ENCODE data around the gene TBC1D21. TPM values are rescaled to one million over a fixed set of nuclear protein-coding genes. Genes with fewer than 3 reads are reported as not detected.
A peak's percentile ranks its signal among the peaks of the same experiment; 100 is the strongest.

TBC1D21 gene
- total and polyA plus RNA-seq, 8 donors = not detected

- Histone ChIP-seq H3K27me3 (no peaks in the 10 kb centered on the region), H3K27ac (no peak overlapping the region), H3K9me3 (no peaks in the 10 kb centered on the region), H3K4me1 (no peaks in the 10 kb centered on the region), H3K36me3 (no peaks in the 10 kb centered on the region), H3K4me3 (no peak overlapping the region)
- peak in 1 of 6 donors; percentile 29 for DNase-seq
- peak in 1 of 4 donors; percentile 26 for ATAC-seq
- no peak for FAIRE-seq
- intact Hi-C loops (cut with DNase I) = no loop called here
- TF ChIP-seq CTCF (IDR thresholded peaks at IDR 0.05) = no peak
- 44 to 49% methylated on average over 11 of the region's 11 CpGs for WGBS, 2 donors
Observed at GRCh38 chr15:73902121-73903020, 29.0 kb downstream of the TBC1D21 start.

GRCh38 chr15:73904026-73904815 lies 30.9 kb downstream of the TBC1D21 start:
- intact Hi-C loops (cut with DNase I) = no loop called here
- no peaks in the 10 kb centered on the region for H3K36me3 ChIP-seq
- no peak overlapping the region for H3K27ac ChIP-seq
- no peak overlapping the region for H3K4me3 ChIP-seq
- DNase-seq = peak in 1 of 6 donors; percentile 6
- no peak for FAIRE-seq
- 78 to 83% methylated on average over 9 of the region's 9 CpGs for WGBS, 2 donors
- ATAC-seq = no peak
- TF ChIP-seq CTCF (IDR thresholded peaks at IDR 0.05) = no peak
- H3K4me1 ChIP-seq = no peaks in the 10 kb centered on the region
- H3K27me3 ChIP-seq = no peaks in the 10 kb centered on the region
- no peaks in the 10 kb centered on the region for H3K9me3 ChIP-seq

GRCh38 chr15:73905225-73905827 lies 32.0 kb downstream of the TBC1D21 start:
- H3K27me3 ChIP-seq = no peaks in the 10 kb centered on the region
- ATAC-seq (no peak), FAIRE-seq (no peak), DNase-seq (no peak)
- no peaks in the 10 kb centered on the region for H3K36me3 ChIP-seq
- no peak for TF ChIP-seq CTCF (IDR thresholded peaks at IDR 0.05)
- no peak overlapping the region for H3K4me3 ChIP-seq
- 85 to 92% methylated on average over 3 of the region's 3 CpGs for WGBS, 2 donors
- H3K4me1 ChIP-seq = no peaks in the 10 kb centered on the region
- H3K27ac ChIP-seq = no peak overlapping the region
- intact Hi-C loops (cut with DNase I) = no loop called here
- no peaks in the 10 kb centered on the region for H3K9me3 ChIP-seq

- TF ChIP-seq CTCF (IDR thresholded peaks at IDR 0.05) = no peak
- H3K4me1 ChIP-seq = no peaks in the 10 kb centered on the region
- FAIRE-seq (no peak), ATAC-seq (no peak), DNase-seq (no peak)
- H3K27ac ChIP-seq = no peak overlapping the region
- no peaks in the 10 kb centered on the region for H3K36me3 ChIP-seq
- intact Hi-C loops (cut with DNase I) = no loop called here
- no peak overlapping the region for H3K4me3 ChIP-seq
- WGBS, 2 donors = 65 to 73% methylated on average over 4 of the region's 4 CpGs
- no peaks in the 10 kb centered on the region for H3K9me3 ChIP-seq
- H3K27me3 ChIP-seq = no peaks in the 10 kb centered on the region
Observed at GRCh38 chr15:73906346-73907034, 33.1 kb downstream of the TBC1D21 start.

All from pancreas (tissue), 10 donors.